Measurements from ENCODE around the gene UGCG.

GRCh38 chr9:111965566-111966019 is 69.0 kb downstream of the UGCG start:
- TF ChIP-seq TEAD4 (IDR thresholded peaks at IDR 0.05) (no peak), TAF1 (IDR thresholded peaks at IDR 0.05; ENCODE audit: low read depth) (no peak), EP300 (IDR thresholded peaks at IDR 0.05; ENCODE audit: borderline replicate concordance) (no peak), YY1 (IDR thresholded peaks at IDR 0.05; ENCODE audit: low read depth) (no peak), EGR1 (IDR thresholded peaks at IDR 0.05) (no peak)
